ENCODE results near the gene ALOX5. TPM values are rescaled to one million over a fixed set of nuclear protein-coding genes. Genes with fewer than 3 reads are reported as not detected.

The ALOX5 gene
- total RNA-seq, 1 experiment from 2014 or later = 66.5 TPM

DNA sequence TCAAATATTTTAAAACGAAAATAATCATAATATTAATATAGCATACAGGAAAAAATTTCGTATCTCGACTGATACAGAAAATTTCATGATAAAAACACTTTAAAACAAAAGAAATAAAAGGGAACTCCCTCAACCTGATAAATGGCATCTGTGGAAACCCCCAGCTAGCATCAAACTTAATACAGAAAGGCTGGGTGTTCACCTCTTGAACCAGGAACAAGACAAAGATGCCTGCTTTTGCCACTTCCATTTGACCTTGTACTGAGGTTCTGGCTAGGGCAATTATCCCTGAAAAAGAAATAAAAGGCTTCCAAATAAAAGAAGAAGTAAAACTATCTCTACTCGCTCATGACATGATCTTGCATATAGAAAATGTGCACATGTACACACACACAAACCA, 2.5 kb upstream of the ALOX5 start:
- H3K27ac ChIP-seq = no peak overlapping the region
- BruUV-seq (replicated peaks) = no TSS peak
- DNase-seq = no peak
- H3K36me3 ChIP-seq (ENCODE audit: low read depth) = no peaks in the 10 kb centered on the region
- no peaks in the 10 kb centered on the region for H3K9me2 ChIP-seq (ENCODE audit: insufficient read depth)
- no peak overlapping the region for H2AFZ ChIP-seq
- H4K20me1 ChIP-seq (ENCODE audit: insufficient read depth) = no peaks in the 10 kb centered on the region
- peaks cover 22% of the 10 kb centered on the region for H3F3A ChIP-seq (ENCODE audit: insufficient read depth, low read depth)
- CTCF ChIA-PET = no interaction called here
- H3K9me3 ChIP-seq (ENCODE audit: insufficient read depth, low read depth) = no peaks in the 10 kb centered on the region
- no peaks in the 10 kb centered on the region for H3K27me3 ChIP-seq (ENCODE audit: insufficient read depth, low read depth)
- POLR2A ChIA-PET (ENCODE audit: unreplicated experiment) = no interaction called here
- H3K79me2 ChIP-seq (ENCODE audit: low read depth) = peaks cover 12% of the 10 kb centered on the region
- no peak overlapping the region for H3K4me2 ChIP-seq
- no peak for TF ChIP-seq EZH2 (IDR thresholded peaks at IDR 0.05; ENCODE audit: low read depth)
- TF ChIP-seq, protein P1, sequence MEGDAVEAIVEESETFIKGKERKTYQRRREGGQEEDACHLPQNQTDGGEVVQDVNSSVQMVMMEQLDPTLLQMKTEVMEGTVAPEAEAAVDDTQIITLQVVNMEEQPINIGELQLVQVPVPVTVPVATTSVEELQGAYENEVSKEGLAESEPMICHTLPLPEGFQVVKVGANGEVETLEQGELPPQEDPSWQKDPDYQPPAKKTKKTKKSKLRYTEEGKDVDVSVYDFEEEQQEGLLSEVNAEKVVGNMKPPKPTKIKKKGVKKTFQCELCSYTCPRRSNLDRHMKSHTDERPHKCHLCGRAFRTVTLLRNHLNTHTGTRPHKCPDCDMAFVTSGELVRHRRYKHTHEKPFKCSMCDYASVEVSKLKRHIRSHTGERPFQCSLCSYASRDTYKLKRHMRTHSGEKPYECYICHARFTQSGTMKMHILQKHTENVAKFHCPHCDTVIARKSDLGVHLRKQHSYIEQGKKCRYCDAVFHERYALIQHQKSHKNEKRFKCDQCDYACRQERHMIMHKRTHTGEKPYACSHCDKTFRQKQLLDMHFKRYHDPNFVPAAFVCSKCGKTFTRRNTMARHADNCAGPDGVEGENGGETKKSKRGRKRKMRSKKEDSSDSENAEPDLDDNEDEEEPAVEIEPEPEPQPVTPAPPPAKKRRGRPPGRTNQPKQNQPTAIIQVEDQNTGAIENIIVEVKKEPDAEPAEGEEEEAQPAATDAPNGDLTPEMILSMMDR (conservative IDR thresholded peaks at IDR 0.05) = no peak
- peaks cover 21% of the 10 kb centered on the region for H3K4me1 ChIP-seq (replicated peaks; ENCODE audit: insufficient read depth)
- H3K4me3 ChIP-seq = no peak overlapping the region
- intact Hi-C loops (cut with micrococcal nuclease; ENCODE audit: unreplicated experiment) = loop anchor here (10.0 kb wide), 2 partner anchors 117 to 367 kb away; partner anchors contain the start of gene ZNF22

DNA sequence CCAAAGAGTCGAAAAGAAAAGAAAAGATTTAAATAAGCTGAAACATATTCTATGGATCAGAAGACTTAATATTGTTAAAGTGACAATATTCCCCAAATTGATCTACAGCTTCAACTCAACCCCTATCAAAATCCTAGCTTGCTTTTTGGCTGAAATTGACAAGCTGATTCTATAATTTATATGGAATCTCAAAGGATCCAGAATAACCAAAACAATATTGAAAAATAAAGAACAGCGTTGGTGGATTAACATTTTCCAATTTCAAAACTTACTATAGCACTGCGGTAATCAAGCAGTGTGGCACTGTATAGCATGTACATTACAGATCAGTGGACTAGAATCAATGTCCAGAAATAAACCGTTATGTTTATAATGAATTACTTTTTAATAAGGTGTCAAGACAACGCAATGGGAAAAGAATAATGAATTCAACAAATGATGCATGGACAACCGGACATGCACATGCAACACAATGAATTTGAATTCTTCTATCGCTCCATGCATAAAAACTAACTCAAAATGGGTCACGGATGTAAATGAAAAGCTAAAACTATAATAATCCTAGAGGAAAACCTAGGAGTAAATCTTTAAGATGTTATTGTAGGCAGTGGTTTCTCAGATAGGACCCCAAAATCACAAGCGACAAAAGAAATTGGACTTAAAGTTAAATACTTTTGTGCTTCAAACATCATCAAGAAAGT, 1.6 kb upstream of the ALOX5 start:
- Histone ChIP-seq H4K20me1 (ENCODE audit: insufficient read depth) (no peaks in the 10 kb centered on the region), H3K9me3 (ENCODE audit: insufficient read depth, low read depth) (no peaks in the 10 kb centered on the region), H3K9me2 (ENCODE audit: insufficient read depth) (no peaks in the 10 kb centered on the region), H3F3A (ENCODE audit: insufficient read depth, low read depth) (peaks cover 30% of the 10 kb centered on the region), H2AFZ (no peak overlapping the region), H3K27ac (no peak overlapping the region), H3K4me1 (replicated peaks; ENCODE audit: insufficient read depth) (peaks cover 29% of the 10 kb centered on the region), H3K79me2 (ENCODE audit: low read depth) (peaks cover 19% of the 10 kb centered on the region), H3K36me3 (ENCODE audit: low read depth) (no peaks in the 10 kb centered on the region), H3K4me3 (peak overlapping the region; percentile 84; the same call in 1 of the 2 replicates), H3K27me3 (ENCODE audit: insufficient read depth, low read depth) (no peaks in the 10 kb centered on the region), H3K4me2 (no peak overlapping the region)
- TF ChIP-seq, protein P1 (conservative IDR thresholded peaks at IDR 0.05) = no peak
- TF ChIP-seq EZH2 (IDR thresholded peaks at IDR 0.05; ENCODE audit: low read depth) = no peak
- BruUV-seq (replicated peaks) = no TSS peak
- no peak for DNase-seq
- POLR2A ChIA-PET (ENCODE audit: unreplicated experiment) = no interaction called here
- CTCF ChIA-PET = interaction anchor here (1.1 kb wide), 1 partner anchor 18 kb away, joined by 3 read pairs; no protein-coding TSS in a partner anchor
- intact Hi-C loops (cut with micrococcal nuclease; ENCODE audit: unreplicated experiment) = loop anchor here (10.0 kb wide), 2 partner anchors 118 to 368 kb away; partner anchors contain the start of gene ZNF22

DNA sequence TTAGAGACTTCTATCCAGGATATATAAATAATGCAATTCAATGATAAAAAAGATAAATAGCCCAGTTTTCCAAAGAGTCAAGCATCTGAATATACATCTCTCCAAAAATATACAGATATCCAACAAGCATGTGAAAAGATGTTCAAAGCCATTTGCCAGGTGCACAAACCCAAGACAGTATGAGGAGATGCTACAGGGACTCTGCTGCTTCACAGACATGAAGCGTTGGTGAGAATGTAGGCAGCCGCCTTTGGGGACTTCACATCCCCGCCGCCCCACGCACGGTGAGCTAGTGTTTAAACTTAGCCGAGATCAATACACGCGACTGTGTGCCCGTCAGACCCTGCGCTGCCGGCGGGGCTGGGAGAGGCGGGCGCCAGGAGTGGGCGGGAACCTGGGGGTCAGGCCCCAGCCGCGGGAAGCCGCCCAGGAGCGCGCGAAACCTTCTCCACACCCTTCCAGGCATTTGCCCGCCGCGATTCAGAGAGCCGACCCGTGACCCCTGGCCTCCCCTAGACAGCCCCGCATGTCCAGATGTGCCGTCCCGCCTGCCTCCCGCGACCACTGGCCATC, 927 bp upstream of the ALOX5 start:
- intact Hi-C loops (cut with micrococcal nuclease; ENCODE audit: unreplicated experiment) = loop anchor here (10.0 kb wide), 2 partner anchors 118 to 368 kb away; partner anchors contain the start of gene ZNF22
- BruUV-seq (replicated peaks) = no TSS peak
- Histone ChIP-seq H3F3A (ENCODE audit: insufficient read depth, low read depth) (peaks cover 32% of the 10 kb centered on the region), H3K9me3 (ENCODE audit: insufficient read depth, low read depth) (no peaks in the 10 kb centered on the region), H3K4me2 (peak overlapping the region; percentile 94), H3K36me3 (ENCODE audit: low read depth) (no peaks in the 10 kb centered on the region), H3K9me2 (ENCODE audit: insufficient read depth) (no peaks in the 10 kb centered on the region), H2AFZ (peak overlapping the region; percentile 90), H3K27me3 (ENCODE audit: insufficient read depth, low read depth) (no peaks in the 10 kb centered on the region), H3K79me2 (ENCODE audit: low read depth) (peaks cover 26% of the 10 kb centered on the region), H3K4me3 (peak overlapping the region; percentile 84), H3K4me1 (replicated peaks; ENCODE audit: insufficient read depth) (peaks cover 36% of the 10 kb centered on the region), H4K20me1 (ENCODE audit: insufficient read depth) (no peaks in the 10 kb centered on the region), H3K27ac (no peak overlapping the region)
- ChIA-PET CTCF (interaction anchor here (1.1 kb wide), 1 partner anchor 19 kb away, joined by 3 read pairs; no protein-coding TSS in a partner anchor), POLR2A (ENCODE audit: unreplicated experiment) (no interaction called here)
- TF ChIP-seq EZH2 (IDR thresholded peaks at IDR 0.05; ENCODE audit: low read depth) = no peak
- peak in 1 of 2 experiments; percentile 37 for DNase-seq
